Measurements from ENCODE around the gene C1orf122. TPM values are rescaled to one million over a fixed set of nuclear protein-coding genes. Genes with fewer than 3 reads are reported as not detected.

Gene C1orf122
- total and polyA plus RNA-seq, 10 donors, result 15.9 to 38.5 (median 21.3) TPM

DNA sequence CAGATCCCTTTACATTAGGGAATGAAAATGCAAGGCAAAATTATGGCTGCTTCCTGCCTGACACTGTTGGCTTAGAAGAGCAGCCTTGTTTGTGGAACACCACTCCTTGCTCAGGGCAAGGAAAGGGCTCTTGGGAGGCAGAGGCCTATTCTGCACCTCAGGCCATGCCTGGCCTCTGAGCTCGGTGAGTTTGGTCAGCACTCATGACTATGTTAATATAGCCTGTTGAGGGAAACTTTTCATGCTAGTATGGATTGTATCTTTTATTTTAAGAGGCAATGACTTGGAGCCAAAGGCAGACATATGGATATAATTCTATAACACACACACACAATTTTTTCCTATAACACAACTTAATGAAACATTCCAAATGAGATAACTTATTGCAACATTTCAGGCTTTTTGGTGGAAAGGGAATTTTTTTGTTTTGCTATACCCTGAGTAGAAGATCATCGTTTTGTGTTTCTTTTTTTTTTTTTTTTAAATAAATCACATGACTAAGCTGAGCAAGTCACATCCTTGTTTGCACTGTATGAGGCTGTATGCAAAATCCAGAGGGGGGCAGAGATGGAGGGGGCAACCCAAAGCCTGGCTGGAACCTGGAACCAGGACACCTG is 6.0 kb downstream of the C1orf122 start:
- Histone ChIP-seq H3K27ac (no peak overlapping the region), H3K4me3 (no peak overlapping the region), H3K4me1 (peaks cover 9 to 41% (median 24%) of the 10 kb centered on the region in 6 donors), H3K36me3 (peaks cover 0 to 66% (median 35%) of the 10 kb centered on the region in 6 donors), H3K27me3 (replicated peaks in 1 of 7) (no peaks in the 10 kb centered on the region), H3K9me3 (no peaks in the 10 kb centered on the region)
- TF ChIP-seq, protein P1, sequence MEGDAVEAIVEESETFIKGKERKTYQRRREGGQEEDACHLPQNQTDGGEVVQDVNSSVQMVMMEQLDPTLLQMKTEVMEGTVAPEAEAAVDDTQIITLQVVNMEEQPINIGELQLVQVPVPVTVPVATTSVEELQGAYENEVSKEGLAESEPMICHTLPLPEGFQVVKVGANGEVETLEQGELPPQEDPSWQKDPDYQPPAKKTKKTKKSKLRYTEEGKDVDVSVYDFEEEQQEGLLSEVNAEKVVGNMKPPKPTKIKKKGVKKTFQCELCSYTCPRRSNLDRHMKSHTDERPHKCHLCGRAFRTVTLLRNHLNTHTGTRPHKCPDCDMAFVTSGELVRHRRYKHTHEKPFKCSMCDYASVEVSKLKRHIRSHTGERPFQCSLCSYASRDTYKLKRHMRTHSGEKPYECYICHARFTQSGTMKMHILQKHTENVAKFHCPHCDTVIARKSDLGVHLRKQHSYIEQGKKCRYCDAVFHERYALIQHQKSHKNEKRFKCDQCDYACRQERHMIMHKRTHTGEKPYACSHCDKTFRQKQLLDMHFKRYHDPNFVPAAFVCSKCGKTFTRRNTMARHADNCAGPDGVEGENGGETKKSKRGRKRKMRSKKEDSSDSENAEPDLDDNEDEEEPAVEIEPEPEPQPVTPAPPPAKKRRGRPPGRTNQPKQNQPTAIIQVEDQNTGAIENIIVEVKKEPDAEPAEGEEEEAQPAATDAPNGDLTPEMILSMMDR (IDR thresholded peaks at IDR 0.05 in 8 of 11, conservative IDR thresholded peaks at IDR 0.05 in 3 of 11), result no peak
- TF ChIP-seq POLR2AphosphoS5 (IDR thresholded peaks at IDR 0.05) (no peak), POLR2A (IDR thresholded peaks at IDR 0.05) (no peak)
- no peak for DNase-seq
- 84 to 92% (median 88%) methylated on average over 2 of the region's 2 CpGs for WGBS, 5 donors
- intact Hi-C loops (cut with DNase I; ENCODE audit: low total_unique reads), result no loop called here

DNA sequence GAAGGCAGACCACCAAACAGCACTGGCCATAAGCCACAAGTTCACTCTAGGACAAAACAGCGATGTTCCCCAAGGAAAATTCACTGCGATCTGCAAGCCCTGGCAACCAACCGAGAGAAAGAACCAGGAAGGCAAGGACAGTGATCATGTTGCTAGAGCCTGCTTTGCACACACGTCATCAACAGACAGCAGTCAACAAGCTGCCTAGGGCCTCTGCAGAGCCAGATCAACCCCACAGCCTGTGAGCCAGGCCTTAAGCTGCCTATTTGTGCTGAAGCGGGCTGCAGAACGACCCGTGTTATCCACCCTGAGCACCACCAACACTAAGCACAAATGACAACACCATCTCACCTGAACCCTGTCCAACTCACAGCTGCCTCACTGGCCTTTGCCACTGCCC is 6.7 kb downstream of the C1orf122 start:
- DNase-seq, result no peak
- Histone ChIP-seq H3K4me1 (peaks cover 3 to 39% (median 18%) of the 10 kb centered on the region in 6 donors), H3K27me3 (replicated peaks in 1 of 7) (no peaks in the 10 kb centered on the region), H3K9me3 (no peaks in the 10 kb centered on the region), H3K36me3 (peaks cover 0 to 72% (median 39%) of the 10 kb centered on the region in 6 donors), H3K4me3 (no peak overlapping the region), H3K27ac (no peak overlapping the region)
- 91 to 97% (median 96%) methylated on average over 7 of the region's 7 CpGs for WGBS, 5 donors
- intact Hi-C loops (cut with DNase I; ENCODE audit: low total_unique reads), result no loop called here
- no peak for TF ChIP-seq POLR2A (IDR thresholded peaks at IDR 0.05)
- no peak for TF ChIP-seq POLR2AphosphoS5 (IDR thresholded peaks at IDR 0.05)
- TF ChIP-seq, protein P1 (IDR thresholded peaks at IDR 0.05 in 8 of 11, conservative IDR thresholded peaks at IDR 0.05 in 3 of 11), result no peak

DNA sequence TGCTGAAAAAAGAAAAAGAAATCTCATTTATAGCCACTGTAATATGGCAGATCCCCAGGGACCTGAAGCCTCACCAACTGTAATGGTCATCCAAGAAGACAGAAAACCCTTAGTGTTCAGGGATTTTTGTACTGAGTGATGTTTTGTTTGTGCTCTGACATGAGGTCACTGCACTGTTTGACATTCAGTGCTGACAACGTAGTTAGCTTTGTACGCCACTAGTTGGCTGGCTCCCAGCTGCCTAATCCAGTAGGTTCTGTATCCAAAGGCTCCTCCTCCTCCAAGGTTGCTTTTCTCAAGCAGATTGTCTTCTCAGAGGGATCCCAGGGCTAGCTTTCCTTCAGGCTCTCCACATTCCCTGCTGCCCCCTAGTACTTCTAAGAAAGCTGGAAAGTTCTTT is 9.9 kb downstream of the C1orf122 start:
- Histone ChIP-seq H3K9me3 (no peaks in the 10 kb centered on the region), H3K4me3 (no peak overlapping the region), H3K36me3 (peaks cover 0 to 96% (median 63%) of the 10 kb centered on the region in 6 donors), H3K27me3 (replicated peaks in 1 of 7) (no peaks in the 10 kb centered on the region), H3K27ac (no peak overlapping the region), H3K4me1 (peaks cover 0 to 23% (median 2%) of the 10 kb centered on the region in 6 donors)
- no peak for DNase-seq
- WGBS, 5 donors, result 52 to 63% (median 62%) methylated on average over 2 of the region's 2 CpGs
- TF ChIP-seq, protein P1 (IDR thresholded peaks at IDR 0.05 in 8 of 11, conservative IDR thresholded peaks at IDR 0.05 in 3 of 11), result no peak
- TF ChIP-seq POLR2AphosphoS5 (IDR thresholded peaks at IDR 0.05) (no peak), POLR2A (IDR thresholded peaks at IDR 0.05) (no peak)
- intact Hi-C loops (cut with DNase I; ENCODE audit: low total_unique reads), result no loop called here

DNA sequence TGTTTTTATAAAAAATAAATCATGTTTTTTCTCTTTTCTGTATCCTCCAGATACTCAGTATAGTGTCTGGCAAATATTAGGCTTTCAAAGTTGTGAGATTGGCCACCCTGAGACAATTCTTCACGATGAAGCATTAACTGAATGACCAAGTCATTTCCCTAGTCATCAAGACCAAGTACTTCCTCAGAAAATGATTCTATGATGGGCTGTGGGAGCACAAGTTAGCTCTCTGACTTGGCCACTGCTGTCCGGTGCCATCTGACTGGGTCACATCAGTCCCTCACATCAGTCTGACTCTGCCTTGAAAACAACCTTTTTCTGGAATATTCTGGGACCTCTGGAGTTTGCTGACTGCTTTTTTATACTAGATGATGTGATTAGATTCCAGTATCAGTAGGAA is 13.9 kb downstream of the C1orf122 start:
- peaks cover 0 to 98% (median 60%) of the 10 kb centered on the region in 6 donors for H3K36me3 ChIP-seq

More for the DNA sequence above, 13.9 kb downstream of the C1orf122 start:
- intact Hi-C loops (cut with DNase I; ENCODE audit: low total_unique reads), result no loop called here
- H3K27ac ChIP-seq, result no peak overlapping the region
- TF ChIP-seq POLR2A (IDR thresholded peaks at IDR 0.05) (no peak), POLR2AphosphoS5 (IDR thresholded peaks at IDR 0.05) (no peak)
- TF ChIP-seq, protein P1 (IDR thresholded peaks at IDR 0.05 in 8 of 11, conservative IDR thresholded peaks at IDR 0.05 in 3 of 11), result no peak
- no peaks in the 10 kb centered on the region for H3K27me3 ChIP-seq (replicated peaks in 1 of 7)
- H3K4me3 ChIP-seq, result no peak overlapping the region
- WGBS, 5 donors, result 82 to 94% (median 91%) methylated on average over 2 of the region's 2 CpGs
- no peak for DNase-seq
- peaks cover 0 to 35% (median 4%) of the 10 kb centered on the region in 6 donors for H3K4me1 ChIP-seq
- H3K9me3 ChIP-seq, result no peaks in the 10 kb centered on the region

All from spleen (tissue), 11 donors.